ENCODE measurements around the gene PDGFRA.

DNA sequence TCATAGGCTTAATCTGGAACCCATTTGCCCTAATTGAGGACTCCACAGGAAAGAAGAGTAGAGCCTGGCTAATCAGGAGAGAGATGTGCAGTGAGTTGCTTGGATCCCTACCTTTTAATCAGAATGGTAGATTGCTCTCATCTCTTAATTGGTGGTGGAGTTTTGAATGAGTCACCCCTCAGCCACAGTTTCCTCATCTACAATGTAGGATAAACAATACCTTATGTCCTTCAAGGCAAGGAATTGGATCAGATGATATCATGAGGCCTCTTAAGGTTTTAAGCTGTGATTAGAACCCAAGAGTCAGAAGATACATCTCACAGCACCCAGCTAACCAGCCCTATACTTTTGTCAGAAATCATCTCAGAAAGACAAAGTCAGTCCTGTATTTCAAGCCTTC lies 39.1 kb downstream of the PDGFRA start:
- no peak for TF ChIP-seq POLR2AphosphoS5 (IDR thresholded peaks at IDR 0.05; ENCODE audit: low read depth, low read length)
- TF ChIP-seq, protein P1, sequence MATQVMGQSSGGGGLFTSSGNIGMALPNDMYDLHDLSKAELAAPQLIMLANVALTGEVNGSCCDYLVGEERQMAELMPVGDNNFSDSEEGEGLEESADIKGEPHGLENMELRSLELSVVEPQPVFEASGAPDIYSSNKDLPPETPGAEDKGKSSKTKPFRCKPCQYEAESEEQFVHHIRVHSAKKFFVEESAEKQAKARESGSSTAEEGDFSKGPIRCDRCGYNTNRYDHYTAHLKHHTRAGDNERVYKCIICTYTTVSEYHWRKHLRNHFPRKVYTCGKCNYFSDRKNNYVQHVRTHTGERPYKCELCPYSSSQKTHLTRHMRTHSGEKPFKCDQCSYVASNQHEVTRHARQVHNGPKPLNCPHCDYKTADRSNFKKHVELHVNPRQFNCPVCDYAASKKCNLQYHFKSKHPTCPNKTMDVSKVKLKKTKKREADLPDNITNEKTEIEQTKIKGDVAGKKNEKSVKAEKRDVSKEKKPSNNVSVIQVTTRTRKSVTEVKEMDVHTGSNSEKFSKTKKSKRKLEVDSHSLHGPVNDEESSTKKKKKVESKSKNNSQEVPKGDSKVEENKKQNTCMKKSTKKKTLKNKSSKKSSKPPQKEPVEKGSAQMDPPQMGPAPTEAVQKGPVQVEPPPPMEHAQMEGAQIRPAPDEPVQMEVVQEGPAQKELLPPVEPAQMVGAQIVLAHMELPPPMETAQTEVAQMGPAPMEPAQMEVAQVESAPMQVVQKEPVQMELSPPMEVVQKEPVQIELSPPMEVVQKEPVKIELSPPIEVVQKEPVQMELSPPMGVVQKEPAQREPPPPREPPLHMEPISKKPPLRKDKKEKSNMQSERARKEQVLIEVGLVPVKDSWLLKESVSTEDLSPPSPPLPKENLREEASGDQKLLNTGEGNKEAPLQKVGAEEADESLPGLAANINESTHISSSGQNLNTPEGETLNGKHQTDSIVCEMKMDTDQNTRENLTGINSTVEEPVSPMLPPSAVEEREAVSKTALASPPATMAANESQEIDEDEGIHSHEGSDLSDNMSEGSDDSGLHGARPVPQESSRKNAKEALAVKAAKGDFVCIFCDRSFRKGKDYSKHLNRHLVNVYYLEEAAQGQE (IDR thresholded peaks at IDR 0.05; ENCODE audit: insufficient read depth in 1 of 2, low read depth in 2 of 2, low read length in 2 of 2): no peak

All from PFSK-1 (cell line).